Stimulated activated CD8-positive, alpha-beta memory T cell treated with anti-CD3 and anti-CD28 coated beads, Interleukin-15, amount 100 ng/mL, for 48 hours (primary cell): ENCODE data around the gene PES1.
"Not testable (repeated sequence)": the region's sequence is repeated elsewhere in the genome, so short reads cannot be mapped to it uniquely, and the experiment has no call there.

ENCODE experiments used
- DNase-seq, 2 donors: peaks; one replicate each; pipeline ENCODE4 v3.0.0-alpha.2; 2020; ENCODE audit warnings: low read depth in 2 of 2

The PES1 gene

GRCh38 chr22:30591588-30592359, at the start of gene PES1:
Gene PES1 (minus strand): TSS chr22:30591910. CDS start chr22:30591833, 77 bp downstream.
- DNase-seq, result peak; percentile 90 to 91

GRCh38 chr22:30640839-30641430, 49.2 kb upstream of the PES1 start:
- no peak for DNase-seq

GRCh38 chr22:30640361-30640760, 48.7 kb upstream of the PES1 start:
- no peak for DNase-seq

- no peak for DNase-seq
Observed at GRCh38 chr22:30637701-30638114, 46.0 kb upstream of the PES1 start.

- DNase-seq, result no peak
Observed at GRCh38 chr22:30636226-30637077, 44.7 kb upstream of the PES1 start.

GRCh38 chr22:30635273-30636225, 43.8 kb upstream of the PES1 start, which contains the start of gene SLC35E4:
Gene SLC35E4 (plus strand): TSS chr22:30635781. CDS start chr22:30636451, 670 bp downstream.
- DNase-seq, result peak; percentile 89 to 94

- peak; percentile 77 to 80 for DNase-seq
Observed at GRCh38 chr22:30634471-30635233, 42.9 kb upstream of the PES1 start.

- not testable (repeated sequence) for DNase-seq
Observed at GRCh38 chr22:30631469-30631868, 39.8 kb upstream of the PES1 start.

- DNase-seq, result no peak
Observed at GRCh38 chr22:30628491-30628890, 36.8 kb upstream of the PES1 start.

GRCh38 chr22:30627471-30627870, 35.8 kb upstream of the PES1 start:
- no peak for DNase-seq

- DNase-seq, result no peak
Observed at GRCh38 chr22:30626413-30626812, 34.7 kb upstream of the PES1 start.

GRCh38 chr22:30619909-30620308, 28.2 kb upstream of the PES1 start:
- not testable (repeated sequence) for DNase-seq

- DNase-seq, result no peak
Observed at GRCh38 chr22:30617819-30618218, 26.1 kb upstream of the PES1 start.

- DNase-seq, result no peak
Observed at GRCh38 chr22:30615543-30615954, 23.8 kb upstream of the PES1 start.

- no peak for DNase-seq
Observed at GRCh38 chr22:30614879-30615278, 23.2 kb upstream of the PES1 start.

GRCh38 chr22:30614268-30614667, 22.6 kb upstream of the PES1 start:
- DNase-seq, result no peak

GRCh38 chr22:30612789-30613188, 21.1 kb upstream of the PES1 start:
- DNase-seq, result no peak

GRCh38 chr22:30611197-30611596, 19.5 kb upstream of the PES1 start:
- DNase-seq, result no peak

GRCh38 chr22:30610299-30610698, 18.6 kb upstream of the PES1 start:
- no peak for DNase-seq
